GM10248 (cell line): Measurements from ENCODE around the gene CPSF4L.

Experiments used
- CTCF ChIA-PET: fragments of 300-600 bp; sonication (Branson Sonifier 250); formaldehyde crosslinking; extraction: SDS; loops from one replicate; lab custom pipeline; 2021; ENCODE audit warnings: antibody characterized with exemption; lab: Yijun Ruan, JAX
- POLR2A ChIA-PET: fragments of 350-650 bp; sonication (Branson Sonifier 250); formaldehyde crosslinking; extraction: SDS; loops from one replicate; lab custom pipeline; 2020; ENCODE audit warnings: antibody characterized with exemption; lab: Yijun Ruan, JAX
- DNase-seq: peaks from one replicate; pipeline ENCODE4 v3.0.0; 2012; ENCODE audit errors: extremely low spot score
- CTCF ChIP-seq: IDR thresholded peaks from 2 replicates; pipeline ENCODE4 v1.5.1; 2012; ENCODE audit warnings: mild to moderate bottlenecking, low read depth; ENCODE audit errors: extremely low read depth, missing control alignments, control extremely low read depth

The CPSF4L gene

GRCh38 chr17:73297934-73298861 is 36.5 kb upstream of the CPSF4L start:
- DNase-seq: no peak
- no peak for TF ChIP-seq CTCF
- ChIA-PET CTCF (interaction anchor here (0.7 to 1.7 kb wide), 4 partner anchors 12 to 56 kb away, joined by 3 to 10 read pairs (median 4); partner anchors contain the start of gene CDC42EP4), POLR2A (no interaction called here)

GRCh38 chr17:73293480-73293911 is 31.8 kb upstream of the CPSF4L start:
- POLR2A ChIA-PET: no interaction called here
- DNase-seq: no peak
- CTCF ChIA-PET: no interaction called here
- no peak for TF ChIP-seq CTCF

GRCh38 chr17:73293031-73293430 is 31.4 kb upstream of the CPSF4L start:
- CTCF ChIA-PET: no interaction called here
- TF ChIP-seq CTCF: no peak

GRCh38 chr17:73292031-73292531 is 30.4 kb upstream of the CPSF4L start:
- DNase-seq: no peak
- no peak for TF ChIP-seq CTCF
- POLR2A ChIA-PET: no interaction called here
- CTCF ChIA-PET: interaction anchor here (1.4 to 3.0 kb wide), 3 partner anchors 8 to 36 kb away, joined by 3 to 13 read pairs (median 4); partner anchors contain the start of gene CDC42EP4

More at GRCh38 chr17:73293031-73293430, 31.4 kb upstream of the CPSF4L start:
- no peak for DNase-seq
- POLR2A ChIA-PET: no interaction called here

GRCh38 chr17:73291260-73291801 is 29.7 kb upstream of the CPSF4L start:
- CTCF ChIA-PET: interaction anchor here (1.0 to 3.0 kb wide), 5 partner anchors 9 to 564 kb away, joined by 3 to 13 read pairs (median 3); partner anchors contain the start of gene CDC42EP4
- DNase-seq: peak; percentile 71
- POLR2A ChIA-PET: no interaction called here
- no peak for TF ChIP-seq CTCF
